Erythroblast (primary cell): Measurements from ENCODE around the gene EPB41L1.

Source experiments
- DNase-seq, 2 experiments: peaks; one replicate each; lab custom pipeline; 2025; lab: John Stamatoyannopoulos, UW
- GATA1 ChIP-seq: IDR thresholded peaks from 2 replicates; pipeline ENCODE4 v1.6.1; 2011; ENCODE audit warnings: low read depth, mild to moderate bottlenecking, control low read depth, low read length, moderate library complexity
- POLR2A ChIP-seq: IDR thresholded peaks from 2 replicates; pipeline ENCODE4 v1.6.1; 2011; ENCODE audit warnings: mild to moderate bottlenecking, low read length

The EPB41L1 gene

DNA sequence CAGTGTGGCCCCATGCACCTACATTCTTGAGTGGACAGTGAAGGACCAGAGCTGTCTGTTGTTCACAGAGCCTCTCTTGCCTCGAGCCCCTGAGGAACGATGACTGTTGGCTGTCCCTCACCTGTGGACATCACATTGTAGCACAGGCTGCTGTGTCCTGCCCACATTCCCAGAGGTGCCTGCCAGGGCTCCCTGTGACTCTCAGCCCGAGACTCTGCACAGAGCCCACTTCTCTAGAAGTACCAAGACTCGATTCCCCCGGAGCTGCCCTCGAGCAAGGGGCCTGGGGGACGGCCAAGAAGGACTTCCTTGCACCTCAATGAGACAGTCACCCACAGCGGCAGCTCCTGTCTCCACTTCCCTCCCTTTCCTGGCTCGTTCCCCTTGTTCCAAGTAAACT lies 123.0 kb downstream of the EPB41L1 start:
- no peak for DNase-seq
- TF ChIP-seq GATA1 (no peak), POLR2A (no peak)

DNA sequence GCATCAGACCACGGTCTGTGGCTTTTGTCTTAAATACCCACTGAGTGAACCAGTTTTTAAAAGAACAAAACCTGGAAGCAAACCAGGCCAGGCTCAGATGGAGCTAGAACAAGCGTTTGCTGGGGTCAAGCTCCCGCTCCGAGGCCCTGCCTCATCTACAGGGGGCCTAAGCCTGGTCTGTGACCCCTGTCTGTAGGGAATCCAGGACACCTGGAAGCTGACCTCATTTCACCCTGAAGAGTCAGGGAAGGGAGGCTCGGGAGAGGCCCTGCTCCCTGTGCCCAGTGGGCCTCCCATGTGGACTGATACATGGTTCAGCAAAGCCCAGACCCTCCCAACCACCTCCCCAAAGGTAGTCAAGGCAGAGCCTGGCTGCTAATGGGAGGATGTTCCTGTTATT lies 124.8 kb downstream of the EPB41L1 start:
- no peak for DNase-seq
- TF ChIP-seq POLR2A (no peak), GATA1 (no peak)

DNA sequence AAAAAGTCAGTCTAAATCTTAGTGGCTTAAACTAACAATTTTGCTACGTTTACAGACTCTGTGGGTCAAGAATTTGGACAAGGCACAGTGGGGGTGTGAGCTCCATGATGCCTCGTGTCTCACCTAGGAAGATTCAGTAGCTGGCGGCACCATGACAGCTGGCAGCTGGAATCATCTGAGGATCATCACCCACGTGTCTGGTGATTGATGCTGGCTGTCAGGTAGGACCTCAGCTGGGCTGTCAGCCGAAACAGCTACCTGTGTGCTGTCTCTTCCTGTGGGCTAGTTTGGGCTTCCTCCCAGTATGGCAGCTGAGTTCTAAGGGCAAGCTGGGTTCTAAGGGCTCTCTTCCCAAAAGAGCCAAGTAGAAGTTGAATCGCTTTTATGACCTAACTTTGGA lies 125.2 kb downstream of the EPB41L1 start:
- no peak for DNase-seq
- TF ChIP-seq GATA1: no peak

DNA sequence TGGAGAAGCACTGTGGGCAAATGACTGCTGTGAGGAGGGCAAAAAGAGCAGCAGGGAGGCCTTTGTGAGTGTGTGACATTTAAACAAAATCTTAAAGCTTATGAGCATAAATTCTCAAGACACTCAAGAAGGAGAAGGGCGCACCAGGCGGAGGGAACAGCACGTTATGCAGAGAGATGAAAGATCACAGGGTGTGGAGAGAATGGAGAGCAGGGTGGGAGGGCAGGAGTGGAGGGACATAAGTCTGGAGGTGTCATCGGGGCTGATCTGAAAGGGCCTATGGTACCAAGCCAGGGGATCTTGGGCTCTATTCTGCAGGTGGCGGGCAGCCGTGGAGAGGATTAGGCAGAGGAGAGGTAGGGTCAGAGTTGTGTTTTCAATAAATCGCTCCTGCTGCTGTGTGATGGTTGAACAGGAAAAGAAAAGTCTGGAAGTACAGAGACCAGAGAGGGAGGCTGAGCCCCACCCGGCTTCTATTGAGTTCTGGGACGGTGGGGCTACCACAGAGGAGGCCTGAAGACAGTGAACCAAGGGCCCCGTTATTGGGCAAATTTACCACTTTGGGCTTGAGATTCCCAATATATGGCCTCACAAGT lies 127.3 kb downstream of the EPB41L1 start:
- DNase-seq: no peak
- TF ChIP-seq GATA1 (no peak), POLR2A (no peak)
